ENCODE data around the gene ITGAE. TPM values are rescaled to one million over a fixed set of nuclear protein-coding genes. Genes with fewer than 3 reads are reported as not detected.
"Not testable (repeated sequence)": the region's sequence is repeated elsewhere in the genome, so short reads cannot be mapped to it uniquely, and the experiment has no call there.

The ITGAE gene
- total RNA-seq, 1 donor from 2014 or later, result 15.3 TPM

- DNase-seq, result no peak
Measured at GRCh38 chr17:3761036-3761917, 39.7 kb downstream of the ITGAE start.

- DNase-seq, result no peak
Measured at GRCh38 chr17:3759597-3760216, 41.3 kb downstream of the ITGAE start.

- DNase-seq, result no peak
Measured at GRCh38 chr17:3755335-3756030, 45.5 kb downstream of the ITGAE start.

- peak; percentile 70 for DNase-seq
Measured at GRCh38 chr17:3754458-3755334, 46.3 kb downstream of the ITGAE start.

DNA sequence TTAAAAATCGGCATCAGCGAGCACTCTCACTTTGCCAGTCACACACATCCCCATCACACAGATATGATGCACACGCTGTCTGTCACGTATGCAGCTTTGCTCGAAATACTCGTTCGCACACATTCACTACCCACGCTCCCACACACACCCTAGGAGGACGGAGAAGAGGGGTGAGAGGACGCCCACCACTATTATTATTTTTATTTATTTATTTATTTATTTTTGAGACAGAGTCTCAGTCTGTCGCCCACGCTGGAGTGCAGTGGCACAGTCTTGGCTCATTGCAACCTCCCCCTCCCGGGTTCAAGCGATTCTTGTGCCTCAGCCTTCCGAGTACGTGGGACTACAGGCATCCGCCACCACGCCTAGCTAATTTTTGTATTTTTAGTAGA lies 46.9 kb downstream of the ITGAE start:
- DNase-seq, result no peak

DNA sequence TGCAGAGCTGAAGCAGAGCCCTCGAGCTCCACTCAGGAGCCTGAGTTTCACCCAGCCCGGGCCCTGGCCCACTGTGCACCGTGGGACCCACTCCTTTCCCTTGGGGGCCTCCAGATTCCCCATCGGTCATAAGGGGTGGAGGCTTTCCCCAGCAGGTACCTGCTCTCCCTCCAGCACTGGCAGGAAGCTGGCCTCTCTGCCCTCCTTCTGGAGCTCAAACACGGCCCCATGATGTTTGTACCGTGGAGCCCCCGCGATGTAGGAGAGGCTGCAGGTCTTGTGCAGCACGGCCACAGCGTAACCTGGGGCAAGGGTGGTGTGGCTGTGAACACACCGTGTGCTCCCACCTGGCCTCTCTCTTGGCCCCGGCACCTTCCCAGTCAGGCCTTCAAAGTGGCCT lies 47.4 kb downstream of the ITGAE start:
- no peak for DNase-seq

DNA sequence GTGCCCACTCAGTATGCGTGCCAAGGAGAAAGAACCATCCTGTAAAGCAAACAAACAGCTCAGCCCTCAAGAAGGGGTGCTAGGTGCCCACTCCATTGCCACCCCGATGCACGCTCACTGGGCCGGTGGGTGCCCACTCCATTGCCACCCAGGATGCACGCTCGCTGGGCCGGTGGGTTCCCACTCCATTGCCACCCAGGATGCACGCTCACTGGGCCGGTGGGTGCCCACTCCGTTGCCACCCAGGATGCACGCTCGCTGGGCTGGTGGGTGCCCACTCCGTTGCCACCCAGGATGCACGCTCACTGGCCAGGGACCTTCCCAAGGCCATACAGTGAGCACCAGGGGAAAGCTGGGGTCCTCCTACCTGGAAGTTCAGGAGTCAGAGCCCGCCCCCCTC lies 49.2 kb downstream of the ITGAE start:
- no peak for DNase-seq

GRCh38 chr17:3750926-3751325 lies 50.1 kb downstream of the ITGAE start:
- no peak for DNase-seq

- no peak for DNase-seq
Measured at GRCh38 chr17:3750296-3750695, 50.7 kb downstream of the ITGAE start.

DNA sequence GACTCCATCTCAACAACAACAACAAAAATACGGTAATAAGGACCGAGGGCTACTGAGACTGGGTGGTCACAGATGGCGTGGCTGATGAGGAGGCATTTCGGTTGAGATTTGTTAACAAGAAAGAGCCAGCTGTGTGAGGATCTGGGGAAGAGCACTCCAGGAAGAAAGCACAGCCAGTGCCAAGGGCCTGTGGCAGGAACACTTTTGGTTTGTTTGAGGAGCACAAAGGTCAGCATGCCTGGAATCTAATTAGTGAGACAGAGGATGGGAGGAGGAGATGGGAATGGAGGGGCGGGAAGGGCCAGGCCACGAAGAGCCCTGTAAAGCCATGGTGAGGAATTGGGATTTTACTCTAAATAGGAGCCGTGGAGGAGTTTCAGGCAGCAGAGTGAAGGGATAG lies 52.4 kb downstream of the ITGAE start:
- no peak for DNase-seq

GRCh38 chr17:3747805-3748204 lies 53.2 kb downstream of the ITGAE start:
- DNase-seq, result no peak

GRCh38 chr17:3745071-3745470 lies 55.9 kb downstream of the ITGAE start:
- no peak for DNase-seq

DNA sequence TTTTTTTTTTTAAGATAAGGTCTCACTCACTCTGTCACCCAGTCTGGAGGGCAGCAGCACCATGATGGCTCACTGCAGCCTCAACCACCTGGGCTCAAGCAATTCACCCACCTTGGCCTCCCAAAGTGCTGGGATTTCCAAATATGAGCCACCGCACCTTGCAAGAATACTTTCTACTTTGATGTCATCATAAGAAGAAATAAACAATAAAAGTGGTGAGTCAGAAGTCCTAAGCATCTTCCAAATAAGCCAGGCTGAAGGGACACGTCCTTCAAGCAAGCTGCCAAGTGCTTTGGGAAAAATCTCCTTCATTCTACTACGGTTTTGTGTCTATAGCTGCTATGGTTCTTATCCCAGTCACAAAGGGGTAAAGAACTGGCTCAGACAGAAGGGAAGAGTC lies 57.0 kb downstream of the ITGAE start:
- DNase-seq, result no peak

- DNase-seq, result peak; percentile 38
Measured at GRCh38 chr17:3740611-3741073, 60.3 kb downstream of the ITGAE start.

GRCh38 chr17:3739422-3740124 lies 61.4 kb downstream of the ITGAE start:
- peak; percentile 17 for DNase-seq

DNA sequence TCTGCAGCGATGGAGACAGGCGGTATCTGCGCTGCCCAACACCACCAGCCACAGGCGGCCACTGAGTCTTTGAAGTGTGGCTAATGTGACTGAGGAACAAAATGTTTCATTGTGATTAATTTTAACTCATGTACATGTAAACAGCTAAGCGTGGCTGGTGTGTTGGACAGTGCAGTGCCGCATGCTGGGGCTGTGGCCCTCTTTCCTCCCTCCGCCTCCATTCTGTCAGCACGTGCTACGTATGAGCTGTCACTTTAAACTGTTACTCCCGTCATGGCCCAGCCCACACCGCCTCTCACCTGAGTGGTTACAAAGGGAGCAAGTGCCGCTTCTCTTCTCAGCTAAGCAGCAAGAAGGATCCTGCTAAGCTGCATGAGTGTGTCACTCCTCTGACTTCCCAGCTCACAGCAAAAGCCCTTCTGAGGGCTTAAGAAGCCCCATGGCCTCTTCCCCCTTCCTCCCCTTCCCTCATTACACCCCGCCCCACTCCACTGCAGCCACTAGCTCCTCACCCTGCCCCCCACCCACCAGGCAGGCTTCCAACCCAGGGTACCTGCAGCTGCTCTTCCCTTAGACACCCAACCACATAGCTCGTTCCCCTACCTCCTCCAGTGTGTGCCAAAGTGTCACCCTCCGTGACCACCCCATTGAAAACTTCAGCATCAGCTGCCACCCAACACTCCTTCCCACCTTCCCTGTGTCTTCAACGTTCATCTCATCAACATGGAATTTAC lies 62.3 kb downstream of the ITGAE start:
- peak; percentile 54 for DNase-seq

- DNase-seq, result no peak
Measured at GRCh38 chr17:3735515-3735914, 65.5 kb downstream of the ITGAE start.

GRCh38 chr17:3734911-3735276 lies 66.1 kb downstream of the ITGAE start:
- not testable (repeated sequence) for DNase-seq

DNA sequence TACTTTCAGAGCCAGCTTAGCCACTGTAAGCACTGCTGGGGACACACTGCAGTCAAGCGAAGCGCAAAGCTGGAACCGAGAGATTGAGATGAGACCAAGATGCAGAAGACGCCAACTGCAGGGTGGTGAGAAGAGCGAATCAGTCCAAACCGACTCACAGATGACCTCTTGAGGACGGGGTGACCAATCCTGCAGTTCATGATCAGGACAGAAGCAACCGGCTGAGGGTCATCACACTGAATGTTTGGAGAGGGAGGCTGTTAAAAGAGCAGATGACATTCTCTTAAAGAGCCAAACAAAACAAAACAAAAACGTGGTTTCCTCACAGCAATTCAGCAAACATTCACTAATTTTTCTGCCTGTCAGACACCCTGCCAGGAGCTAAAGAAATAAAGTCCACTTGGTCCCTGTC lies 68.8 kb downstream of the ITGAE start:
- DNase-seq, result no peak

- DNase-seq, result no peak
Measured at GRCh38 chr17:3730881-3731429, 70.0 kb downstream of the ITGAE start.

Measured in tongue (tissue), 2 donors.